Activated T-helper 2 cell treated with anti-CD3 and anti-CD28 coated beads, Interferon-gamma antibody, Interleukin-2, Interleukin-4, amounts not matched to agents 10 μg/mL and 5 μg/mL and 100 μg/mL, durations not matched to agents 14 hours and 24 hours and 36 hours (primary cell): ENCODE data around the gene ROR1. TPM values are rescaled to one million over a fixed set of nuclear protein-coding genes. Genes with fewer than 3 reads are reported as not detected.

Experiments used
- DNase-seq: peaks from one replicate; pipeline ENCODE4 v3.0.0; 2021; ENCODE audit warnings: low spot score
- H3K27ac Mint-ChIP-seq: one replicate; pipeline ENCODE4 v1.8.0; 2021; ENCODE audit warnings: mixed read lengths
- H3K27me3 Mint-ChIP-seq: one replicate; pipeline ENCODE4 v1.8.0; 2021; ENCODE audit warnings: low read depth, mixed read lengths
- H3K36me3 Mint-ChIP-seq: one replicate; pipeline ENCODE4 v1.8.0; 2021; ENCODE audit warnings: low read depth, mixed read lengths
- H3K4me1 Mint-ChIP-seq: one replicate; pipeline ENCODE4 v1.8.0; 2021; ENCODE audit warnings: low read depth, mixed read lengths
- H3K4me3 Mint-ChIP-seq: one replicate; pipeline ENCODE4 v1.8.0; 2021; ENCODE audit warnings: low read depth, mild to moderate bottlenecking, moderate library complexity, mixed read lengths
- H3K9me3 Mint-ChIP-seq: one replicate; pipeline ENCODE4 v1.8.0; 2021; ENCODE audit warnings: mixed read lengths
- intact Hi-C: fragments of 100-400 bp; cut with micrococcal nuclease; formaldehyde crosslinking; loops from one replicate; pipeline ENCODE4 v1.15.1; 2023
- total RNA-seq: library from RNA; stranded (reverse); gene quantifications from 2 replicates; pipeline ENCODE4 v1.2.3, GENCODE V29; 2022

ROR1 gene
- total RNA-seq, 1 donor from 2014 or later: 0.09 TPM

DNA sequence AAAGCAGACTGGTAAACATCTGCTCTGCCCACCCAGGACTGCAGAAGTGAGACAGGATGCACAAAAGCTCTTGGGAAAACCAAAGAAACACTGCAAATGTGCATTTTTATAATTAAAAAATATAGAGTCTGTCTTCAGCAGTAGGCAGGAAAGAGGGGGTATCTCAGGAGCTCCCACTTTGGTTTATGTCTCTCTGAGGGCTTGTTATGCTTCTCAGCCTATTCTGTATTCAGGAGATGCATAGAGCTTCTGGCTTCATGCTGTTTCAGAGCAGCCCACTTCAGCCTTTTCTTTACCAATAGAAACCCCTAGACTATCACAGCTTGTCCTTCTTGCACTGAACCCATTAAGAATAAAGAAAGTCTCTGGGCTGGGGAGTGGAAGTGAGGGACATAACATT lies 148.0 kb downstream of the ROR1 start:
- H3K27ac Mint-ChIP-seq: no peak overlapping the region
- no peak for DNase-seq
- no peak overlapping the region for H3K4me3 Mint-ChIP-seq
- H3K9me3 Mint-ChIP-seq: no peaks in the 10 kb centered on the region
- H3K36me3 Mint-ChIP-seq: no peaks in the 10 kb centered on the region
- no peaks in the 10 kb centered on the region for H3K4me1 Mint-ChIP-seq
- intact Hi-C loops: no loop called here
- H3K27me3 Mint-ChIP-seq: no peaks in the 10 kb centered on the region

- no peak overlapping the region for H3K4me3 Mint-ChIP-seq
- intact Hi-C loops: no loop called here
- no peaks in the 10 kb centered on the region for H3K27me3 Mint-ChIP-seq
- DNase-seq: no peak
- no peaks in the 10 kb centered on the region for H3K36me3 Mint-ChIP-seq
- H3K27ac Mint-ChIP-seq: no peak overlapping the region
- no peaks in the 10 kb centered on the region for H3K9me3 Mint-ChIP-seq
- no peaks in the 10 kb centered on the region for H3K4me1 Mint-ChIP-seq
These were observed 149.0 kb downstream of the ROR1 start for GRCh38 chr1:63922848-63923247.

GRCh38 chr1:63923302-63923701 lies 149.5 kb downstream of the ROR1 start:
- DNase-seq: no peak
- intact Hi-C loops: no loop called here
- no peaks in the 10 kb centered on the region for H3K4me1 Mint-ChIP-seq
- no peak overlapping the region for H3K27ac Mint-ChIP-seq
- no peaks in the 10 kb centered on the region for H3K36me3 Mint-ChIP-seq
- H3K4me3 Mint-ChIP-seq: no peak overlapping the region
- no peaks in the 10 kb centered on the region for H3K27me3 Mint-ChIP-seq
- H3K9me3 Mint-ChIP-seq: no peaks in the 10 kb centered on the region

DNA sequence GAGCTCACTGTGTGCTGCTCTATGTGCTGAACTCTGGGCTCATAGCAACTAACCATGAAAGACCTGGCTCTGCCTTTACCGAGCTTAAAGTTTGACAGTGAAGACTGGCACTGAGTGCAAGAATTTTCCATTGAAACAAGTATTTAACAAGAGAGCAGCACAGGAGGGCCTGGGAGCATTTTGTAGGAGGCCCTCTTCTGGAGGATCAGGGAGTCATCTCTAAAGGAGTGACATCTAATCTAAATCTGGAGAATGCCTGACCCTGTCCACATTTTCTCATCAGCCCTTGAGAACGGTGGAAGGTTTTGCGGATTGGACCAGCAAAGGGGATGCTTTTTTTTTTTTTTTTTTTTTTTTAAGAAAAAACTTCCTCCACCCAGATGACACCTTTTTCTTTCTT lies 150.8 kb downstream of the ROR1 start:
- Mint-ChIP-seq H3K27me3 (no peaks in the 10 kb centered on the region), H3K36me3 (no peaks in the 10 kb centered on the region), H3K27ac (no peak overlapping the region), H3K4me1 (no peaks in the 10 kb centered on the region), H3K4me3 (no peak overlapping the region), H3K9me3 (no peaks in the 10 kb centered on the region)
- intact Hi-C loops: no loop called here
- DNase-seq: no peak

- no peak overlapping the region for H3K4me3 Mint-ChIP-seq
- no peaks in the 10 kb centered on the region for H3K27me3 Mint-ChIP-seq
- H3K27ac Mint-ChIP-seq: no peak overlapping the region
- DNase-seq: no peak
- H3K36me3 Mint-ChIP-seq: no peaks in the 10 kb centered on the region
- intact Hi-C loops: no loop called here
- H3K4me1 Mint-ChIP-seq: no peaks in the 10 kb centered on the region
- H3K9me3 Mint-ChIP-seq: no peaks in the 10 kb centered on the region
These were observed 154.6 kb downstream of the ROR1 start for GRCh38 chr1:63928186-63929105.

GRCh38 chr1:63929106-63929478 lies 155.3 kb downstream of the ROR1 start:
- intact Hi-C loops: no loop called here
- Mint-ChIP-seq H3K9me3 (no peaks in the 10 kb centered on the region), H3K36me3 (no peaks in the 10 kb centered on the region), H3K27ac (no peak overlapping the region), H3K4me1 (no peaks in the 10 kb centered on the region), H3K4me3 (no peak overlapping the region), H3K27me3 (no peaks in the 10 kb centered on the region)
- no peak for DNase-seq

DNA sequence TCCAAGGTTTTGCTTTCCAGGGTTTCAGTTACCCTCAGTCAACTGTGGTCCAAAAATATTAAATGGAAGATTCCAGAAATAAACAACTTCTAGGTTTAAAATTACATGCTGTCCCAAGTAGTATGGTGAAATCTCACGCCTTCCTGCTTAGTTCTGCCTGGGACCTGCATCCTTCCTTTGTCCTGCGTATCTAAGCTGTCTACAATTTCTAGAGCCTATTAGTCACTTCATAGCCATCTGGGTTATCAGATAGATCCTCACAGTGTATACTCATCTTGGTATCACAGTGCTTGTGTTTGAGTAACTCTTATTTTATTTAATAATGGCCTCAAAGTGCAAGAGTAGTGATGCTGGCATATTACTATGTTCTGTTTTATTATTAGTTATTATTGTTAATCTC lies 157.7 kb downstream of the ROR1 start:
- Mint-ChIP-seq H3K4me3 (no peak overlapping the region), H3K9me3 (no peaks in the 10 kb centered on the region), H3K27ac (no peak overlapping the region), H3K36me3 (no peaks in the 10 kb centered on the region), H3K27me3 (peaks cover under 1% of the 10 kb centered on the region), H3K4me1 (no peaks in the 10 kb centered on the region)
- no peak for DNase-seq
- intact Hi-C loops: no loop called here

- Mint-ChIP-seq H3K4me3 (no peak overlapping the region), H3K36me3 (no peaks in the 10 kb centered on the region), H3K9me3 (no peaks in the 10 kb centered on the region), H3K4me1 (no peaks in the 10 kb centered on the region), H3K27me3 (peaks cover 3% of the 10 kb centered on the region), H3K27ac (no peak overlapping the region)
- no peak for DNase-seq
- intact Hi-C loops: no loop called here
These were observed 160.9 kb downstream of the ROR1 start for GRCh38 chr1:63934697-63935096.

DNA sequence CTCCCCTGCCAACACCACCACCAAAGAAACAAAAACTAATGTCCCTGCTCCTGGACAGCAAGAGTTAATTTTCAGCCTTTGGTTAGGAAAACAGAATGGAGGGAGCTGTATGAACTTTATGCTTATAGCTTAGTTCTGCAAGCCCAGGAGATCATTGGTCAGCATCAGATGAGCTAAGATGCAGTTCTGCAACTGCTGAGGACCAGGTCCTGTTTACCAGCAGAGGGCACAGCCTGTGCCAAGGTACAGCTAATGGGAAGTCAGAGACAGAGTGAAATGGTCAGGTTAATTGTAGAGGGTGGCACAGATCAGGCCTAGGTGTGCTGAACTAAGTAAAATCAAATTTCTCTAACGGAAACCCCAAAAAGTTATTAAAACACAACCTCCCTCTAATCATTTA lies 161.3 kb downstream of the ROR1 start:
- intact Hi-C loops: no loop called here
- Mint-ChIP-seq H3K4me3 (no peak overlapping the region), H3K27ac (no peak overlapping the region)

DNA sequence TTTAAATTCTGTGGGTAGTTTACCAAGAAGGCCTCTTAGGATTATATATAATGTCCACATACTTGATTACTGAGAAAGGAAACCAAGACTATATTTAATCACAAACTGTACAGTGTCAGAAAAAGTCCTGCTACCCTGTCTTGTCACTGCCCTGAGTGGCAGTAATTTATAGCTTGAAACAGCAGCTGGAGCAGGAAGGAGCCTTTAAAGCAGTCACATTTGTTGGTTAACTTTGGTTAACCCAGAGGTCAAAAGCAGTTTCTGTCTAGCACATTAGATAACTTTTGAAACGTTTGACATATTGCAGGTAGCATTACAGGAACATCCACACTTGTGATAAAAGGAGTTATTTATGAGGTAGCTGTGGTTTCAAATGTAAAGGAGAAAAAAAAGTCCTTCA lies 161.7 kb downstream of the ROR1 start:
- intact Hi-C loops: no loop called here
- no peak overlapping the region for H3K4me3 Mint-ChIP-seq
- no peak for DNase-seq
- H3K9me3 Mint-ChIP-seq: no peaks in the 10 kb centered on the region
- no peaks in the 10 kb centered on the region for H3K36me3 Mint-ChIP-seq
- H3K27ac Mint-ChIP-seq: no peak overlapping the region
- H3K4me1 Mint-ChIP-seq: no peaks in the 10 kb centered on the region
- H3K27me3 Mint-ChIP-seq: peaks cover 3% of the 10 kb centered on the region

More for the DNA sequence above, 161.3 kb downstream of the ROR1 start:
- Mint-ChIP-seq H3K9me3 (no peaks in the 10 kb centered on the region), H3K36me3 (no peaks in the 10 kb centered on the region), H3K27me3 (peaks cover 3% of the 10 kb centered on the region), H3K4me1 (no peaks in the 10 kb centered on the region)
- no peak for DNase-seq

GRCh38 chr1:63936276-63936675 lies 162.5 kb downstream of the ROR1 start:
- H3K36me3 Mint-ChIP-seq: no peaks in the 10 kb centered on the region
- peaks cover 4% of the 10 kb centered on the region for H3K27me3 Mint-ChIP-seq
- no peaks in the 10 kb centered on the region for H3K9me3 Mint-ChIP-seq
- no peak overlapping the region for H3K4me3 Mint-ChIP-seq
- no peak overlapping the region for H3K27ac Mint-ChIP-seq
- H3K4me1 Mint-ChIP-seq: no peaks in the 10 kb centered on the region
- DNase-seq: no peak
- intact Hi-C loops: no loop called here

DNA sequence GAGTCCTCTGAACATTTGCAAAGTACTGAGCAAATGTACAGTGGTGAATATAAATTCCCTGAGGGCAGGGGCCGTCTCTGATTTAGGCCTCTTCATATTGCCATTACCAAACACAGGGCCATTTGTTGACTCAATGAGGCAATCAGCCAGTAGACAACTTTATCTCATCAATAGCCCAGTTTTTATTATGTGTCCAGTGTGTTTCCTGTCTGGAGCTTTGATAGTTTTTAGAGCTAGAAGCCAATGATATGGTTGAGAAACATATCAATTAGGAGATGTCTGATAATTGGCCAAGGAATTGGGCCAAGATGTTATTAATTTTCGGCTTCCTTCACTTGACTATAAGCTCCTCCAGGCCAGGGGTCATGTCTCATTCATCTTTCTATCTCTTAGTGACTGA lies 163.0 kb downstream of the ROR1 start:
- H3K27me3 Mint-ChIP-seq: peaks cover 7% of the 10 kb centered on the region
- no peaks in the 10 kb centered on the region for H3K9me3 Mint-ChIP-seq
- no peak overlapping the region for H3K27ac Mint-ChIP-seq
- intact Hi-C loops: no loop called here
- H3K4me3 Mint-ChIP-seq: no peak overlapping the region
- DNase-seq: no peak
- H3K4me1 Mint-ChIP-seq: no peaks in the 10 kb centered on the region
- H3K36me3 Mint-ChIP-seq: no peaks in the 10 kb centered on the region

GRCh38 chr1:63937461-63938022 lies 163.7 kb downstream of the ROR1 start:
- no peaks in the 10 kb centered on the region for H3K9me3 Mint-ChIP-seq
- no peaks in the 10 kb centered on the region for H3K36me3 Mint-ChIP-seq
- DNase-seq: no peak
- intact Hi-C loops: no loop called here
- H3K4me3 Mint-ChIP-seq: no peak overlapping the region
- H3K27ac Mint-ChIP-seq: no peak overlapping the region
- peaks cover 12% of the 10 kb centered on the region for H3K27me3 Mint-ChIP-seq
- H3K4me1 Mint-ChIP-seq: no peaks in the 10 kb centered on the region
